GM10248 (cell line): ENCODE results near the gene CHAF1A.

Source experiments
- CTCF ChIA-PET: fragments of 300-600 bp; sonication (Branson Sonifier 250); formaldehyde crosslinking; extraction: SDS; loops from one replicate; lab custom pipeline; 2021; ENCODE audit warnings: antibody characterized with exemption; lab: Yijun Ruan, JAX
- POLR2A ChIA-PET: fragments of 350-650 bp; sonication (Branson Sonifier 250); formaldehyde crosslinking; extraction: SDS; loops from one replicate; lab custom pipeline; 2020; ENCODE audit warnings: antibody characterized with exemption; lab: Yijun Ruan, JAX
- DNase-seq: peaks from one replicate; pipeline ENCODE4 v3.0.0; 2012; ENCODE audit errors: extremely low spot score
- CTCF ChIP-seq: IDR thresholded peaks from 2 replicates; pipeline ENCODE4 v1.5.1; 2012; ENCODE audit warnings: mild to moderate bottlenecking, low read depth; ENCODE audit errors: extremely low read depth, missing control alignments, control extremely low read depth

Gene CHAF1A

GRCh38 chr19:4443966-4444764 is 41.7 kb downstream of the CHAF1A start:
- no peak for TF ChIP-seq CTCF
- ChIA-PET CTCF (interaction anchor here (1.2 to 2.2 kb wide), 3 partner anchors 10 to 91 kb away, joined by 4 to 8 read pairs (median 5); partner anchors contain the start of gene SH3GL1), POLR2A (no interaction called here)

GRCh38 chr19:4444765-4445741 is 42.6 kb downstream of the CHAF1A start:
- TF ChIP-seq CTCF: no peak
- POLR2A ChIA-PET: no interaction called here
- CTCF ChIA-PET: interaction anchor here (1.6 to 2.2 kb wide), 2 partner anchors 45 to 92 kb away, joined by 5 to 8 read pairs; partner anchors contain the start of gene SH3GL1
- DNase-seq: no peak

More at GRCh38 chr19:4443966-4444764, 41.7 kb downstream of the CHAF1A start:
- DNase-seq: no peak

GRCh38 chr19:4445963-4446703 is 43.7 kb downstream of the CHAF1A start:
- POLR2A ChIA-PET: no interaction called here
- CTCF ChIA-PET: no interaction called here
- TF ChIP-seq CTCF: no peak
- DNase-seq: no peak

GRCh38 chr19:4446704-4447200 is 44.3 kb downstream of the CHAF1A start:
- no peak for TF ChIP-seq CTCF
- no peak for DNase-seq
- POLR2A ChIA-PET: no interaction called here
- CTCF ChIA-PET: interaction anchor here (0.7 to 1.2 kb wide), 2 partner anchors 10 to 180 kb away, joined by 3 read pairs; no protein-coding TSS in a partner anchor

- ChIA-PET CTCF (interaction anchor here (0.7 to 1.2 kb wide), 2 partner anchors 11 to 181 kb away, joined by 3 read pairs; no protein-coding TSS in a partner anchor), POLR2A (no interaction called here)
- TF ChIP-seq CTCF: no peak
- no peak for DNase-seq
Measured at GRCh38 chr19:4447327-4448146, 45.1 kb downstream of the CHAF1A start.
